Esophagus squamous epithelium (tissue), 5 donors: Measurements from ENCODE around the gene POLA1. TPM values are rescaled to one million over a fixed set of nuclear protein-coding genes. Genes with fewer than 3 reads are reported as not detected.

ENCODE experiments used
- DNase-seq: peaks from one replicate; lab custom pipeline; 2025; lab: John Stamatoyannopoulos, UW
- H3K27ac ChIP-seq, 4 donors: fragments of 200-600 bp; sonication (generic); one replicate each; pipeline ENCODE4 v1.5.1; 2016 to 2019; ENCODE audit warnings: mild to moderate bottlenecking in 1 of 4
- H3K27me3 ChIP-seq, 4 donors: fragments of 200-600 bp; sonication (generic); 1 replicate in 3 of 4; 2 replicates in 1 of 4; pipeline versions ENCODE4 v1.5.1 to v1.6.0; 2017 to 2021; ENCODE audit warnings: antibody characterized with exemption in 1 of 4
- H3K36me3 ChIP-seq, 3 donors: fragments of 200-600 bp; sonication (generic); one replicate each; pipeline ENCODE4 v1.5.1; 2016 to 2019
- H3K4me1 ChIP-seq, 3 donors: fragments of 200-600 bp; sonication (generic); one replicate each; pipeline ENCODE4 v1.5.1; 2017 to 2019
- H3K4me3 ChIP-seq, 4 donors: fragments of 200-600 bp; sonication (generic); 1 replicate in 3 of 4; 2 replicates in 1 of 4; pipeline ENCODE4 v1.5.1; 2016 to 2019; ENCODE audit warnings: mild to moderate bottlenecking in 2 of 4, moderate library complexity in 1 of 4
- H3K9me3 ChIP-seq, 3 donors: fragments of 200-600 bp; sonication (generic); one replicate each; pipeline ENCODE4 v1.5.1; 2016 to 2019
- CTCF ChIP-seq, 6 experiments: fragments of 450-650 bp in 4 of 6; fragments of 200-600 bp in 2 of 6; sonication (generic) in 2 of 6; IDR thresholded peaks; one replicate each; pipeline ENCODE4 v1.5.1; 2016 to 2019; ENCODE audit warnings: antibody characterized with exemption in 6 of 6, mild to moderate bottlenecking in 4 of 6, moderate library complexity in 4 of 6
- POLR2A ChIP-seq, 4 donors: fragments of 450-650 bp; IDR thresholded peaks; one replicate each; pipeline ENCODE4 v1.6.1; 2017; ENCODE audit warnings: antibody characterized with exemption in 4 of 4, mild to moderate bottlenecking in 4 of 4, moderate library complexity in 3 of 4
- WGBS, 2 donors: methylation state at CpG; one replicate each; pipeline ENCODE4 v1.1.5; 2018; 5-methylcytosine and 5-hydroxymethylcytosine counted together
- intact Hi-C: fragments of 100-400 bp; cut with DNase I; formaldehyde crosslinking; loops from one replicate; pipeline ENCODE4 v1.15.0; 2022
- total RNA-seq, 4 donors: library from RNA; depleted of rRNA; stranded (reverse); fragments of >200 nt; gene quantifications; one replicate each; pipeline ENCODE4 v1.1.0, GENCODE V29; 2016
- donor health status: DM: yes; HTN: yes; CAD: no.

The POLA1 gene
- total RNA-seq, 4 donors from 2014 or later, result 5.3 to 14.7 (median 13.1) TPM

GRCh38 chrX:24768556-24768955 is 74.8 kb downstream of the POLA1 start:
- TF ChIP-seq CTCF (IDR thresholded peaks at IDR 0.05), result no peak
- no peak for TF ChIP-seq POLR2A (IDR thresholded peaks at IDR 0.05)
- no peaks in the 10 kb centered on the region for H3K27me3 ChIP-seq
- no peaks in the 10 kb centered on the region for H3K9me3 ChIP-seq
- H3K4me3 ChIP-seq, result no peak overlapping the region
- DNase-seq, result no peak
- WGBS, 2 donors, result 75 to 86% methylated on average over 5 of the region's 5 CpGs
- no peaks in the 10 kb centered on the region for H3K4me1 ChIP-seq
- intact Hi-C loops, result no loop called here
- no peaks in the 10 kb centered on the region for H3K36me3 ChIP-seq
- H3K27ac ChIP-seq, result no peak overlapping the region

GRCh38 chrX:24774650-24775049 is 80.9 kb downstream of the POLA1 start:
- no peaks in the 10 kb centered on the region for H3K4me1 ChIP-seq
- WGBS, 2 donors, result 64 to 66% methylated on average over 2 of the region's 2 CpGs
- intact Hi-C loops, result no loop called here
- no peak overlapping the region for H3K4me3 ChIP-seq
- TF ChIP-seq CTCF (IDR thresholded peaks at IDR 0.05) (no peak), POLR2A (IDR thresholded peaks at IDR 0.05) (no peak)
- no peak for DNase-seq
- H3K9me3 ChIP-seq, result no peaks in the 10 kb centered on the region
- H3K27me3 ChIP-seq, result no peaks in the 10 kb centered on the region
- no peak overlapping the region for H3K27ac ChIP-seq
- no peaks in the 10 kb centered on the region for H3K36me3 ChIP-seq

- WGBS, 2 donors, result 88 to 94% methylated on average over 2 of the region's 2 CpGs
- TF ChIP-seq CTCF (IDR thresholded peaks at IDR 0.05) (no peak), POLR2A (IDR thresholded peaks at IDR 0.05) (no peak)
- intact Hi-C loops, result no loop called here
Measured at GRCh38 chrX:24775891-24776290, 82.2 kb downstream of the POLA1 start.

GRCh38 chrX:24777660-24778059 is 83.9 kb downstream of the POLA1 start:
- 57 to 81% methylated on average over 1 of the region's 1 CpG for WGBS, 2 donors
- Histone ChIP-seq H3K4me1 (no peaks in the 10 kb centered on the region), H3K27me3 (no peaks in the 10 kb centered on the region), H3K9me3 (no peaks in the 10 kb centered on the region), H3K4me3 (no peak overlapping the region), H3K27ac (no peak overlapping the region), H3K36me3 (no peaks in the 10 kb centered on the region)
- DNase-seq, result no peak
- TF ChIP-seq CTCF (IDR thresholded peaks at IDR 0.05), result no peak
- no peak for TF ChIP-seq POLR2A (IDR thresholded peaks at IDR 0.05)
- intact Hi-C loops, result no loop called here

More at GRCh38 chrX:24775891-24776290, 82.2 kb downstream of the POLA1 start:
- Histone ChIP-seq H3K27ac (no peak overlapping the region), H3K9me3 (no peaks in the 10 kb centered on the region), H3K4me1 (no peaks in the 10 kb centered on the region), H3K36me3 (no peaks in the 10 kb centered on the region), H3K27me3 (no peaks in the 10 kb centered on the region), H3K4me3 (no peak overlapping the region)
- DNase-seq, result no peak

- no peaks in the 10 kb centered on the region for H3K9me3 ChIP-seq
- no peak overlapping the region for H3K4me3 ChIP-seq
- TF ChIP-seq POLR2A (IDR thresholded peaks at IDR 0.05) (no peak), CTCF (IDR thresholded peaks at IDR 0.05) (no peak)
- no peak overlapping the region for H3K27ac ChIP-seq
- no peaks in the 10 kb centered on the region for H3K36me3 ChIP-seq
- intact Hi-C loops, result no loop called here
- H3K27me3 ChIP-seq, result no peaks in the 10 kb centered on the region
- WGBS, 2 donors, result 17 to 100% methylated on average over 1 of the region's 1 CpG
- no peak for DNase-seq
- no peaks in the 10 kb centered on the region for H3K4me1 ChIP-seq
Measured at GRCh38 chrX:24782011-24782410, 88.3 kb downstream of the POLA1 start.
